IPS-18c (cell line): ENCODE measurements around the gene CAMK2N2.

Source experiments
- H3K4me3 ChIP-seq: 2 replicates; pipeline ENCODE4 v1.7.0; 2013; ENCODE audit warnings: low read depth, mild to moderate bottlenecking, low read length, moderate library complexity; ENCODE audit not compliant: insufficient read depth
- H3K9me3 ChIP-seq: one replicate; pipeline ENCODE4 v1.6.1; 2013; ENCODE audit warnings: mild to moderate bottlenecking, low read length, moderate library complexity; ENCODE audit not compliant: control insufficient read depth, insufficient read depth

CAMK2N2 gene

GRCh38 chr3:184249412-184250166, 11.8 kb downstream of the CAMK2N2 start, which contains the start of gene EEF1AKMT4:
EEF1AKMT4 (plus strand) TSS chr3:184249672; CDS start chr3:184249695, 23 bp downstream.
- Histone ChIP-seq H3K4me3 (peak within 1 kb of the TSS; percentile 82), H3K9me3 (no peaks in the 10 kb centered on the region)

GRCh38 chr3:184248454-184249411, 12.6 kb downstream of the CAMK2N2 start, which contains the start of gene ALG3:
ALG3 (minus strand) TSS chr3:184248962; CDS start chr3:184248940, 22 bp downstream.
- Histone ChIP-seq H3K9me3 (no peaks in the 10 kb centered on the region), H3K4me3 (peak within 1 kb of the TSS; percentile 82)

GRCh38 chr3:184242297-184242685, 19.1 kb downstream of the CAMK2N2 start:
- no peak overlapping the region for H3K4me3 ChIP-seq
- no peaks in the 10 kb centered on the region for H3K9me3 ChIP-seq

- Histone ChIP-seq H3K4me3 (peak overlapping the region; percentile 31; the same call in 1 of the 2 replicates), H3K9me3 (peaks cover 4% of the 10 kb centered on the region)
These were observed 19.7 kb downstream of the CAMK2N2 start for GRCh38 chr3:184241447-184242296.

- Histone ChIP-seq H3K4me3 (no peak overlapping the region; the same call in 1 of the 2 replicates), H3K9me3 (peaks cover 4% of the 10 kb centered on the region)
These were observed 20.3 kb downstream of the CAMK2N2 start for GRCh38 chr3:184241141-184241446.

- Histone ChIP-seq H3K9me3 (peaks cover 4% of the 10 kb centered on the region), H3K4me3 (no peak overlapping the region)
These were observed 20.8 kb downstream of the CAMK2N2 start for GRCh38 chr3:184240384-184241140.

GRCh38 chr3:184239708-184240107, 21.6 kb downstream of the CAMK2N2 start:
- Histone ChIP-seq H3K4me3 (no peak overlapping the region), H3K9me3 (peaks cover 6% of the 10 kb centered on the region)

GRCh38 chr3:184239221-184239620, 22.1 kb downstream of the CAMK2N2 start:
- Histone ChIP-seq H3K4me3 (no peak overlapping the region), H3K9me3 (peaks cover 7% of the 10 kb centered on the region)

GRCh38 chr3:184238246-184238818, 23.0 kb downstream of the CAMK2N2 start:
- H3K9me3 ChIP-seq = peaks cover 7% of the 10 kb centered on the region
- no peak overlapping the region for H3K4me3 ChIP-seq

- no peak overlapping the region for H3K4me3 ChIP-seq
- peaks cover 7% of the 10 kb centered on the region for H3K9me3 ChIP-seq
These were observed 23.5 kb downstream of the CAMK2N2 start for GRCh38 chr3:184237807-184238206.

GRCh38 chr3:184237211-184237610, 24.1 kb downstream of the CAMK2N2 start:
- Histone ChIP-seq H3K9me3 (peaks cover 7% of the 10 kb centered on the region), H3K4me3 (no peak overlapping the region)

GRCh38 chr3:184236636-184237035, 24.7 kb downstream of the CAMK2N2 start:
- peaks cover 8% of the 10 kb centered on the region for H3K9me3 ChIP-seq
- no peak overlapping the region for H3K4me3 ChIP-seq

- Histone ChIP-seq H3K9me3 (peaks cover 9% of the 10 kb centered on the region), H3K4me3 (no peak overlapping the region)
These were observed 25.3 kb downstream of the CAMK2N2 start for GRCh38 chr3:184236033-184236410.

- Histone ChIP-seq H3K9me3 (peaks cover 9% of the 10 kb centered on the region), H3K4me3 (no peak overlapping the region)
These were observed 25.8 kb downstream of the CAMK2N2 start for GRCh38 chr3:184235381-184236032.

- peaks cover 9% of the 10 kb centered on the region for H3K9me3 ChIP-seq
These were observed 26.5 kb downstream of the CAMK2N2 start for GRCh38 chr3:184234671-184235380.

More at GRCh38 chr3:184234671-184235380, 26.5 kb downstream of the CAMK2N2 start:
- H3K4me3 ChIP-seq = no peak overlapping the region
